ENCODE results near the gene ANXA8.

- no peak for TF ChIP-seq EZH2 (IDR thresholded peaks at IDR 0.05; ENCODE audit: low read depth)
- TF ChIP-seq, protein P1, sequence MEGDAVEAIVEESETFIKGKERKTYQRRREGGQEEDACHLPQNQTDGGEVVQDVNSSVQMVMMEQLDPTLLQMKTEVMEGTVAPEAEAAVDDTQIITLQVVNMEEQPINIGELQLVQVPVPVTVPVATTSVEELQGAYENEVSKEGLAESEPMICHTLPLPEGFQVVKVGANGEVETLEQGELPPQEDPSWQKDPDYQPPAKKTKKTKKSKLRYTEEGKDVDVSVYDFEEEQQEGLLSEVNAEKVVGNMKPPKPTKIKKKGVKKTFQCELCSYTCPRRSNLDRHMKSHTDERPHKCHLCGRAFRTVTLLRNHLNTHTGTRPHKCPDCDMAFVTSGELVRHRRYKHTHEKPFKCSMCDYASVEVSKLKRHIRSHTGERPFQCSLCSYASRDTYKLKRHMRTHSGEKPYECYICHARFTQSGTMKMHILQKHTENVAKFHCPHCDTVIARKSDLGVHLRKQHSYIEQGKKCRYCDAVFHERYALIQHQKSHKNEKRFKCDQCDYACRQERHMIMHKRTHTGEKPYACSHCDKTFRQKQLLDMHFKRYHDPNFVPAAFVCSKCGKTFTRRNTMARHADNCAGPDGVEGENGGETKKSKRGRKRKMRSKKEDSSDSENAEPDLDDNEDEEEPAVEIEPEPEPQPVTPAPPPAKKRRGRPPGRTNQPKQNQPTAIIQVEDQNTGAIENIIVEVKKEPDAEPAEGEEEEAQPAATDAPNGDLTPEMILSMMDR (conservative IDR thresholded peaks at IDR 0.05), result no peak
Observed at GRCh38 chr10:47447209-47447608, 36.7 kb downstream of the ANXA8 start.

Data from PC-9 (cell line).